Ovary (tissue), 3 donors: Measurements from ENCODE around the gene PTPRO.

Source experiments
- EP300 ChIP-seq: sonication (generic); formaldehyde crosslinking; IDR thresholded peaks from one replicate; pipeline ENCODE4 v1.6.1; 2017; ENCODE audit warnings: antibody characterized with exemption
- POLR2A ChIP-seq: fragments of 450-650 bp; IDR thresholded peaks from one replicate; pipeline ENCODE4 v1.6.1; 2017; ENCODE audit warnings: antibody characterized with exemption, mild to moderate bottlenecking, moderate library complexity
- TF ChIP-seq, protein P1 (sequence below), 3 donors: fragments of 450-650 bp in 2 of 3; fragments of 200-600 bp in 1 of 3; IDR thresholded peaks; one replicate each; pipeline versions ENCODE4 v1.5.1 to v1.8.0; 2016 to 2022; ENCODE audit warnings: antibody characterized with exemption in 3 of 3, mild to moderate bottlenecking in 1 of 3
- donor health status: DM: no; HTN: no; CAD: no.

GRCh38 chr12:15530361-15530760, 208.1 kb downstream of the PTPRO start:
- TF ChIP-seq, protein P1, sequence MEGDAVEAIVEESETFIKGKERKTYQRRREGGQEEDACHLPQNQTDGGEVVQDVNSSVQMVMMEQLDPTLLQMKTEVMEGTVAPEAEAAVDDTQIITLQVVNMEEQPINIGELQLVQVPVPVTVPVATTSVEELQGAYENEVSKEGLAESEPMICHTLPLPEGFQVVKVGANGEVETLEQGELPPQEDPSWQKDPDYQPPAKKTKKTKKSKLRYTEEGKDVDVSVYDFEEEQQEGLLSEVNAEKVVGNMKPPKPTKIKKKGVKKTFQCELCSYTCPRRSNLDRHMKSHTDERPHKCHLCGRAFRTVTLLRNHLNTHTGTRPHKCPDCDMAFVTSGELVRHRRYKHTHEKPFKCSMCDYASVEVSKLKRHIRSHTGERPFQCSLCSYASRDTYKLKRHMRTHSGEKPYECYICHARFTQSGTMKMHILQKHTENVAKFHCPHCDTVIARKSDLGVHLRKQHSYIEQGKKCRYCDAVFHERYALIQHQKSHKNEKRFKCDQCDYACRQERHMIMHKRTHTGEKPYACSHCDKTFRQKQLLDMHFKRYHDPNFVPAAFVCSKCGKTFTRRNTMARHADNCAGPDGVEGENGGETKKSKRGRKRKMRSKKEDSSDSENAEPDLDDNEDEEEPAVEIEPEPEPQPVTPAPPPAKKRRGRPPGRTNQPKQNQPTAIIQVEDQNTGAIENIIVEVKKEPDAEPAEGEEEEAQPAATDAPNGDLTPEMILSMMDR (IDR thresholded peaks at IDR 0.05) = no peak
- no peak for TF ChIP-seq EP300
- no peak for TF ChIP-seq POLR2A
